ENCODE results near the gene SLC12A7. TPM values are rescaled to one million over a fixed set of nuclear protein-coding genes. Genes with fewer than 3 reads are reported as not detected.

SLC12A7 gene
- total RNA-seq, 6 experiments from 2014 or later: 0.07 to 0.09 (median 0.09) TPM; not detected in 3

- H3K27me3 Mint-ChIP-seq (ENCODE audit: insufficient read depth): no peaks in the 10 kb centered on the region
- H3K9me3 Mint-ChIP-seq: peaks cover 14% of the 10 kb centered on the region
- DNase-seq: no peak
- TF ChIP-seq CTCF (IDR thresholded peaks at IDR 0.05): no peak
- H3K27ac Mint-ChIP-seq: no peak overlapping the region
- no peaks in the 10 kb centered on the region; the same call in 1 of the 2 replicates for H3K36me3 Mint-ChIP-seq (ENCODE audit: low read depth)
- no peak overlapping the region for H3K4me3 Mint-ChIP-seq
- no peaks in the 10 kb centered on the region for H3K4me1 Mint-ChIP-seq (ENCODE audit: low read depth)
Observed at GRCh38 chr5:1058988-1059883, 52.6 kb downstream of the SLC12A7 start.

DNA sequence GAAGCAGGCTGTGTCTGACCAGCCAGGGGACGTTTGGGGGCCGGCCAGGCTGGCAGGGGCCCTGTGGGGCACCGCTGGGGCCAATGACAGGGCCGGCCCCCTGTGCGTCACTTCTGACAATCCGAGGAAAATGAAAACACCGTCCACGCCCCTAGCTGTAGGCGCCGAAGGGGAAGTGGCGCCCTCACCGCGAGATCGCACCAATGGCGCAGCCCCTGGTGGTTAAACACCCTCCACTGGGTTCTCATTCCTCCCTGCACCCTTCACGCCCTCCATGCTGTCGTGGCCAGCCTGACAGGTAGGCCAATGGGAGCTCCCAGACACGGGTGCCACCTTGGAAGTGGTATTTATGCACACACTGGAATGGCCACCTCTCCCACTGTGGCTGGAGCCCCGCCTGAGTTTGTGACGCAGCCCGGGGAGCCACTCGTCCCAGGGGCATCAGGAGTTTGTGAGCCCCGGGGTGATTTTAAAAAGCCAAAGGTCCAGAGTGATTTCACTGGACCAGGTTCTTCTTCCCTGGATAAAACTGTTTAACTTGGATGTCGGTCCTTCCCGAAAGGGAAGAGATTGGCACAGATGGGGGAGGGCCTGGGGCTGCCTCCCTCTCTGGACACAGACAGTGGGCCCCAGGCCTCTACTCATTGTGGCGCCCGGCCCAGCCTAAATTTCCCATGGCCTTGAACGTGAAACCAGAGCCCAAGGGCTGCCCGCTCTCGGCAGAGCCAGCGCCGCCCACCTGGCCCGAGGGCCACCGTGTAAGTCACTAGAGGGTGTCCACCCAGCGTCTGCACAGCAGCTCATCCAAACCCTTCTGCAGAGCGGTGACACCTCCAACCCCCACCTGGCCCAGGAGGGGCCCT is 53.5 kb downstream of the SLC12A7 start:
- Mint-ChIP-seq H3K27me3 (ENCODE audit: insufficient read depth) (no peaks in the 10 kb centered on the region), H3K4me3 (no peak overlapping the region), H3K36me3 (ENCODE audit: low read depth) (no peaks in the 10 kb centered on the region; the same call in 1 of the 2 replicates), H3K27ac (no peak overlapping the region), H3K9me3 (peaks cover 14% of the 10 kb centered on the region), H3K4me1 (ENCODE audit: low read depth) (no peaks in the 10 kb centered on the region)
- no peak for DNase-seq
- no peak for TF ChIP-seq CTCF (IDR thresholded peaks at IDR 0.05)

DNA sequence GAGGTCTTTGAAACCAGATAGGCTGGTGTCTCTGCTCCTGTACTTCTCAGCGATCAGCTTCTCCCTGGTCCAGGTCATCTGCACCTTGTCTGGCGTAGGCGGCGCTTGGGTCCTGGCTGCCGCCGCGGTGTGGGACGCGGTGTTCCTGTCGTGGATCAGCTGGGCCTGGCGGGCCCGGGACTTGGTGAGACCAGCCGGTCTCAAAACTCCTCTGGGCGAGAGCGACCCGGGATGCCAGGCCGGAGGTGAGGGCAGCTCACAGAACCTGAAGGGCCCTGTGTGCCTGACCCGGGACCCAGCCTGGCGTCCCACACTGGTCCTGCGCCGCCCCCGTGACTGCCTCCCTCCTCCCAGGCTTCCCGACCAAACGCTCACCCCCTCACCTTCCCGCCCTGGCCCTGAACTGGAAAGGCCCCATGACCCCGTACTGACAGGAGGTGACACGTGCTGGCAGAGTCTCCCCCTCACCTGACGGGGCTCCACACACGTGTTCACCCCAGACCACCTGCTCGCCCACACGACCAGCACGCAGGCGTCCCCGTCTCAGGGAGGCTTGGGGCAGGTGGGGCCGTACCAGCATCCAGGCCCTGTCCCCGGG is 54.3 kb downstream of the SLC12A7 start:
- TF ChIP-seq CTCF (IDR thresholded peaks at IDR 0.05): no peak
- DNase-seq: no peak
- no peaks in the 10 kb centered on the region; the same call in 1 of the 2 replicates for H3K36me3 Mint-ChIP-seq (ENCODE audit: low read depth)
- H3K9me3 Mint-ChIP-seq: peaks cover 14% of the 10 kb centered on the region
- H3K4me1 Mint-ChIP-seq (ENCODE audit: low read depth): no peaks in the 10 kb centered on the region
- no peak overlapping the region for H3K27ac Mint-ChIP-seq
- no peak overlapping the region for H3K4me3 Mint-ChIP-seq
- no peaks in the 10 kb centered on the region for H3K27me3 Mint-ChIP-seq (ENCODE audit: insufficient read depth)

- Mint-ChIP-seq H3K4me3 (no peak overlapping the region), H3K9me3 (peaks cover 14% of the 10 kb centered on the region), H3K4me1 (ENCODE audit: low read depth) (no peaks in the 10 kb centered on the region), H3K27ac (no peak overlapping the region), H3K36me3 (ENCODE audit: low read depth) (no peaks in the 10 kb centered on the region), H3K27me3 (ENCODE audit: insufficient read depth) (no peaks in the 10 kb centered on the region; the same call in 1 of the 2 replicates)
- no peak for DNase-seq
- TF ChIP-seq CTCF (IDR thresholded peaks at IDR 0.05): no peak
Observed at GRCh38 chr5:1056611-1057484, 55.0 kb downstream of the SLC12A7 start.

Data from HFFc6 (cell line).